Fibroblast of upper back skin (primary cell): Measurements from ENCODE around the gene RBM24.

Source experiments
- DNase-seq: peaks from one replicate; pipeline ENCODE4 v3.0.0-alpha.2; 2013

Gene RBM24

DNA sequence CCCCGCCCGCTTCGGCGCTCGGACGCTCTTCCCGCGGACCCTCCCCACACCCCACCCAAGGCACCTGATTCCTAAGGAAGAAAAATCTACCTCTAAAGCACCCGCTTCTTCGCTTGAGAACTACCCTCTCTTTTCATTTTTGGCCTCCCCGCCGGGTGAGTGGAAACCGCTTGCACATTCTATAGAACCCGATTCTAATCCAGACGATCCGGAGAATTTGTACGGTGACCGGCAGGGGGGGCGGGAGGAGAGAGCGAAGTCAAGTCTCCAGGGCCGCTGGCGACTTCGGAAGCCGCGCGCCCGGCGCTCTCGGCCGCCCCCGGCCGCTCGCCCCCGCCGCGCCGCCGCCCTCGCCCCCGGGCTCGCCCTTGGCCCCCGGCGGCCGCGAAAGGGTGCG is at the start of gene RBM24:
RBM24 (plus strand) TSS at position 262 of the 397 bp plus-strand sequence. CDS start 221 bp downstream, outside the sequence.
- DNase-seq: peak; percentile 80

DNA sequence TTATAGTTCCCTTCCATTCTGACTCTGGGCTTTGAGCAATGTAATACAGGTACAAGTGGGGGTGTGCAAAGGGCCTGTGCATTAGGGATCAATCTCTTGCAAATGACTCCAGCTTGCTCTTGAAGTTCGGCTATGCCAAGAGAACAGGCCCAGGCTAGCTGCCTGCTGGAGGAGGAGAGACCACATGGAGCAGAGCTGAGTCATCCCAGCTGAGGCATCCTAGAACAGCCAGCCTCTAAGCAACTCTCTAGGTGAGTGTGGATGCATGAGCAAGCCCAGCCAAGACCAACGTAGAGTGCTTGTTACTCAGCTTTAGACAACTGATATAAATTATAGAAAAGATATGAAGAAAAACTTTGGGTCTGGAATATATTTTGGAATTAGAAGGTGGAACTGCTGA is 47.6 kb upstream of the RBM24 start:
- DNase-seq: no peak

DNA sequence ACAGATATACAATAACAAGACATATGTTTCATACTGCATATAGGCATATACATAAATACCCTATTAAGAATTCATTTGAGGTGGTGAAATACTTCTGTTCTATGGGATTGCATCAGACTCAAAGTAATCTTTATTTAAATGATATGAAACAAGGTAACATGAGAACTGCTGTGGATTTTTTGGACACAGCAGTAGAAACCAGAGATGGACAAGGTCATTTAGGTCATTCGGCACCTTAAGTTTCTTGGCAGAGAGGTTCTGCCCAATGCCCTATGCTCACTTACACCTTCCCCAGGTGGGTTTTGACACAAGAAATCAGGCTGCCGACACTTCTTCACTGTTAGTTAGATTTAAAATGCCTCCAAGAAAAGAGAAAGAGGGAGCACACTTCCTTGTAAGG is 43.9 kb upstream of the RBM24 start:
- DNase-seq: no peak

DNA sequence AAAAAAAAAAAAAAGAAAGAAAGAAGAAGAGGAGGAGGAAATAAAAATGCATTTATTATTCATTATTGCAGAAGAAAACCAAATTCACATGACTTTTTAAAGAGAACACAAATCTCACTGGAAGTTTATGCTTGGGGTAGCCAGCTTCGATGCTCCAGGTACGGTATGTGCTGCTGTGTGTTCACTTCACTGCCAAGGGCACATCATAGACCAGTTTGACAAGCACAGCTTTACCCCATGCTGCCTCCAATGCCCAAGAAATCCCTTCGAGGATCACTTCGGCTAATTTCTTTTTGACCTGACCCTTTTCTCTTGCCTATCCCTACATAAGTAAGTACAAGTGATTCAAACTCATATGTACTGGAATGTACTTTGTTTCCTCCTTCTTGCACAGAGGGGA is 41.9 kb upstream of the RBM24 start:
- no peak for DNase-seq

DNA sequence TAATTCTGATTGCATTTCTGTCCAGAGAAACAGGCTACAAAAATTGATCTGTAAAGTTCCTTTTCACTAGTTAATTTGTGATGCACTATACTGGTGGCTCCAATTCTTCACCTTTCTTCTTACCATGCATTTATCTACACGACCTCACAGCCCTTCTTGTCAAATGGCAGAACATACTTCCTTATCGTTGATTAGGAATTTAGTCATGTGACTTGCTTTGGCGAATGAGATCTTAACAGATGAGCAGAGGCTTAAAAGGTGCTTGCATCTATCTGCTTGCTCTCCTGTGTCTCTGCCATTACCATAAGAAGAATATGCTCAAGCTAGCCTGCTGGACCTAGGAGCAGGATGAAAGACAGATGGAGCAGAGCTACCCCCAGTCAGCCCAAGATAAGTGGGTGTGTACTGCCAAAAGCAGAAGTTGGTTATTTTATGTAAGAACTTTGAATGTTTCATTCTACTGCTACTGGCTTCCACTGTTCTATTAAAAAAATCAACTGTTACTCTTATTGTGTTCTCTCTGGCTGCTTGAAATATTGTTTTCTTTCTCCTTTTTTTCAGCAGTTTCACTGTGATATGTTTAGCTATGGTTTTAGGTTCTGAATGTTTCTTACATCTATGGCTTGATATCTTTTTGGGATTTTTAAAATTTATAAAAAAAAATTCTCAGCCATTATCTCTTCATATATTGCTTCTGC is 40.2 kb upstream of the RBM24 start:
- DNase-seq: no peak

DNA sequence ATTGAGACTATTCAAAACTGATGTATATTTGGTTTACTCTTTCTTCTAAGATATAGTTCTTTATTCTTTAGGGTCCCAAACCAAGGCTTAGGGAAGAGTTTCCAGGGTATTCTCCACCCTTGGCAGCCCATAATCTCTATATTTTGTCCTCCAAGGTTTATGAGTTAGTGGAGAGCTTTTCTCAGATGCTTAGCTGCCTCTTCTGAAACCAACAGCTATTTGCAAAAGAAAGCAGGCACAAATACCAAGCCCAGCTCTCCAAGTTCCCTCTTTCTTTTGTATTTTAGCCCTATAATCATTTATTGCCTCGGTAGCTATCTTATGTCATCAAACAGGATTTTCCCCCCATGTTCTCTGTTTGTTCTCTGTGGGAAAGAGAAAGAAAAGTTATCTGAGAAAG is 39.1 kb upstream of the RBM24 start:
- DNase-seq: no peak

DNA sequence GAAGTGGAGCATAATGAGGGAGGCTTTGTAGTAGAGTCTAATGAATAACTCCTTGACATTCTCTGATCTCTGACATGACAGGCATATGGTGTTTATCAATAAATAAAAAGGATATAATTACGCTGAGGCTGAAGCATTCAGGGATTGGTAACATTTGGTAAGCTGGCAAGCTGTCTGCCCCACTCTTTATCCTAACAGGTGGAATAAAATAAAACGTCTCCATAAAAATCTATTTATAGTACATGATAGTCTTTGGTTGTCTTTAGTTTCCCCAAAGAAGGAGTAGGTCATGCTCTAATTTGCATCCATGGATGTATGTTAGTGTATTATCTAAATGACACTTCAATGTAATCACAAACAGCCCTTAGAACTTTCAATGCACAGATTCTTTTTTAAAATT is 30.9 kb upstream of the RBM24 start:
- DNase-seq: no peak

DNA sequence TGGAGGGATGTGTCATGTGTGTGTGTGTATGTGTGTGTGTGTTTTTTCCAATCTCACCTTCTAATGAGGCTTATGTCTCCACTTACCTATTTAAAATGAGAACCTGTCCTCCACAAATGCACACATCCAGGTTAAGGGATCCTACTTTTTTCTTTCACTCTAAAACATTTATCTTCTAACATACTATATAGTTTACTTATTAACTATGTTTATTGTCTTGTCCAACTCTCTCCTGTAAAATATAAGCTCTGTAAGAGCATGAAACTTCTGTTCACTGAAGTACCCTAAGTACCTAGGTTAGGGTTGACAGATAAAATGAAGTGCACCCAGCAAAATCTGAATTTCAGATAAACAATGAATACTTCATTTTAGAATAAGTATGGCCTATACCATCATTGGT is 29.2 kb upstream of the RBM24 start:
- DNase-seq: no peak

DNA sequence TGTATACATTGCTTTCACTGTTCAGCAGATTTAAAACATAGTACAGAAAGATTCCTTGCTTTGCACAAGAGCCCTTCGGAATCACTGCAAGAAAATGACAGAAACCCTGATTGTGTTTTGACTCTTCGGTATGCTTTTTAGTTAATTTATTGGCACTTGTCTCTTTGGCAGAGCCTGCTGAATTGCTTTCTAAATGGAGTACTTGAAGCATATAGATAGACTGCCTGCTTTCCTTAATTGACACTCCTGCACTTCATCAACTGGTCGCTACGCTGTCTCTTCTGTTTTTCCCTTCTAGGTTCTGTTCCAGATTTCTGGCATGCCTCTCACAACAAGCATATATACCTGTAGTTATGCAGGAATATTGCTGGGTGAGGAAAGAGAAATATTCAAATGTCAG is 22.4 kb upstream of the RBM24 start:
- no peak for DNase-seq

DNA sequence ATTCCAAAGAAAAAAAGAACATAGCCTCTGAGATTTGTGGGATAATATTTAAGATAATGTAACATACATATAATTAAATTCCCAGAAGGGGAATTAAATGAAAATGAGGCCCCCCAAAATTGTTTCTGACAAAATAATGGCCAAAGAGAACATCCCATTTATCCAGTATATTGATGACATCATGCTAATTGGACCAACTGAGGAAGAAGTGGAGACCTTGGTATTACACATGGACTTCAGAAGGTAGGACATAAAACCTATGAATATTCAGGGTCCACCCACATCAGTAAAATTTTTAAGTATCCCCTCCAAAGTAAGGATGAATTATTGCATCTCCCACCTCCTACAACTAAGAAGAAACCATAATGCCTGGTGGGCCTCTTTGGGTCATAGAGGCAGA is 15.6 kb upstream of the RBM24 start:
- DNase-seq: no peak

DNA sequence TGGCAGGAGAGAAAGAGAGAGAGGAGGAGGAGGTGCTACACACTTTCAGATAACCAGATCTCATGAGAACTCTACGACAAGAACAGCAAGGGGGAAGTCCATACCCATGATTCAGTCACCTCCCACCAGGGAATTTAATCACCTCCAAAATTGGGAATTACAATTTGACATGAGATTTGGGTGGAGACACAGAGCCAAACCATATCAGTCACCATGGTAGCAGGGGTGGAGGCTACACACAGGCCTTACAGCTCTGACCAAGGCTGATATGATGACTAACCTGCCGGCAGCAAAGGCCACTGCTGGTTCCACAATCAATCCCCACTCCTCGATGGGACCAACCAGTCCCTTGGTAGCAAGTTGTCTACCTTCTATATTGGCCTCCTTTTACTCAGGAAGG is 13.6 kb upstream of the RBM24 start:
- peak; percentile 25 for DNase-seq

DNA sequence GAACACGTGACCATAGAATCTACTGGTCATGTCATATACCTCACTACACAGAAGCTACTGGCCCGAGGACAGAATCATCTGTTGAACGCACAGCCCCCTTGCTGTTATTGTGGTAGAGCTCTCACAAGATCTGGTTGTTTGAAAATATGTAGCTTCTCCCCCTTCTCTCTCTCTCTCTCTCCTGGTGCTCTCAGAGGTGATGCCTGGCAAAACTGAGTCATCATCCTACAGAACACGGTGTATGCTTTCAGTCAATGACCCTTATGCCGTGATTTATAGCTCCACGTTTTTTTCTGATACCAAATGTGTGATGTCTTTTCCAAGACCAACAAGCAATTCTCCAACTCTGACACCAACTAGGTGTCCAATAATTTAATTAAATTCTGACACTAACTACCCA is 13.0 kb upstream of the RBM24 start:
- DNase-seq: peak; percentile 58

DNA sequence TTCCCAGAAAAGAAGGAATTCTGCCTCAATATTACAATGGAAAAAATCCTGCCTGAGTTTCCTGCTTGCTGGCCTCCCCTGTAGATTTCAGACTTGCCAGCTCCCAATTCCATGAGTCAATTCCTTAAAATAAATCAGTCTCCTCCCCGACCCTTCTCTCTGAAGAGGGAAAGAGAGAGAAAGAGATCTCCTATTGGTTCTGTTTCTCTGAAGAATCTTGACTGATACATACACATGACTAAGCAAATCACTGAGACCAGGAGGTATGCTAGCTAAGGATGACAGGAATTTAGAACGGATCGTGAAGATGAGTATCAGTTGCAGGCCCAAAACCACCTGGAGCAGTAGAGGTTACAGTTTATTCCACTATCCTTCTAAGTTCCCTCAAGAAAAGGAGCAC is 11.3 kb upstream of the RBM24 start:
- DNase-seq: peak; percentile 87

DNA sequence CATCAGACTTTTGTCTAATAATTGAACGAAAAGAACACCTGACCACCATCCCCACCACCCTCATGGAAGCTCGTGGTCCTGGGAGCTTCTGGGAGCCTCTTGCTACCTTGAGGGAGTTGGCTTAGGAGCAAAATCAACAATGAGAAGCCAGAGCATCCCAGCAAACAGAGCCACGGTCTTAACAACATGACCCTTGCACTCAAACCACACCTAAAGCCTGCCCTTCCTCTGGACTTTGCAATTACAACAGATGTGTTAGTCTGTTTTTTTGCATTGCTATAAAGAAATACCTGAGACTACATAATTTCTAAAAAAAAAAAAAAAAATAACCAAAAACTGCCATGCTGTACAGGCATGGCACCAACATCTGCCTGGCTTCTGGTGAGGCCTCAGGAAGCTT is 9.5 kb upstream of the RBM24 start:
- DNase-seq: no peak

DNA sequence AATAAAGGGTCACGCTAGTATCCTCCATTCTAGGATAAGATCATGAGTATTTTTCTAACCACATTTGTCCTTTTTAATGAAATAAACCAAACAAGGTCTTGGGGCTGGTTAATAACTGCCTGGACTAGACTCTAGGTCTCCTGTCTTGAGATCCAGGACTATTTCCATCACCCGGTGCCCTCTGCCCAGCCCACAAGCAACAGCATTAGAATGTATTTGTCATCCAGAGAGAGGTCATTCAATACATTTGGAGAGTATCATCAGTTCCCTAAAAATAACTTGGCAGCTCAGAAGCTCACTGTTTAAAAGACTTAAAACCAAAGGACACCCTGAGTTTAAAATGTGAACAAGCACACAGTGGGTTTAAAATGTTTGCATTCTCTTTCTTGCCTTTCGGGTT is 4.4 kb upstream of the RBM24 start:
- DNase-seq: peak; percentile 12

DNA sequence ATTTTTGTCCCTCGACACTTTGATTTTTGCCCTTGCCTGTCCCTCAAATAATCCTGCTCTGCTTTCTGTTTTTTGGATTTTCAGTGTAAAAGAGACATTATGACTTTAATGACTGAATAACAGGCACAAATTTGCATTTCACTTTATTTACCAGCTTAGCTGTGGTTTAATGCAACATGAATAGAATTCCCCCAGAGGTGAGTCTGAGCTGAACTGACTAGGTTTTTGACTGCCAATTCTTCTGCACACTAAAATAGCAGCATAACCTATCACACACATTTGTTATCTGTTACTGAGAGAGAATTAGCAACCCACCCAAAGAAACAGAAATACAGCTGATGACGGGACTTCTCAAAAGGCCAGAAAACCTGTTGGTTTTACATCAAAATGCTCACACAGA is 3.9 kb upstream of the RBM24 start:
- DNase-seq: peak; percentile 5

DNA sequence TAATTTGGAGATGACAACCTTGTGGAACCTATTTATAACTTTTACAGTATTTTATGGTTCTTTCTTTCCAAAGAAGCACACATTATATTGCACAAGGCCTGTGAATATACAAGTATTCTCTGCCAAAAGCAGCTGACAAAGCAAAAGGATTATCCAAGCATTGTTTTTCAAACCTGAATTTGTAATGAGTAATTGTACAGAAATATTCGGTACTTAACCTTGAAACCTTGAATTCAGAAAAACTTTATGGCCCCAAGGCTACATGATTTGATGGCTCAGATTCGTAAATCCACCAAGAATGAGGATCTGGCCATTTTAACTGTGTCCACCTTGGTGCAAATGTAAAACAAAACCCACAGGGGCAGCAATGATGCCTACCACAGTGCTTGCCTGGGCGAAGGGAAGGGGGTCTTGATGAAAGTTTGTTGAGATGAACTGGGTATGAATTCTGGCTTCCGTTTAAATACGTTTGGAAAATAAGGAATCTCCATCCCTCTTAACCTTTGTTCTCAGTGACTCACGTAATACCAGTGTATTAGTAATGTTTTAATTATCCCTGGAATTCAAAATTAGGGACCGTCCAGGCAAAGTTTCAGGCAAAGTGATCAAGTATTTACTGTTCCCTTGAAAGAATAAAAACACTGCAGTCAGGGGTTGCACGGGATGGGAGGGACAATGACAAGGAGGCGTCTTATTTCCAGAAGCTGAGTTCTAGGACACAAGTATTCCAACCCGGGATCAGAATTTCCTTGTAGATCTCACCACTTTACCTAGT is 2.7 kb upstream of the RBM24 start:
- peak; percentile 77 for DNase-seq

DNA sequence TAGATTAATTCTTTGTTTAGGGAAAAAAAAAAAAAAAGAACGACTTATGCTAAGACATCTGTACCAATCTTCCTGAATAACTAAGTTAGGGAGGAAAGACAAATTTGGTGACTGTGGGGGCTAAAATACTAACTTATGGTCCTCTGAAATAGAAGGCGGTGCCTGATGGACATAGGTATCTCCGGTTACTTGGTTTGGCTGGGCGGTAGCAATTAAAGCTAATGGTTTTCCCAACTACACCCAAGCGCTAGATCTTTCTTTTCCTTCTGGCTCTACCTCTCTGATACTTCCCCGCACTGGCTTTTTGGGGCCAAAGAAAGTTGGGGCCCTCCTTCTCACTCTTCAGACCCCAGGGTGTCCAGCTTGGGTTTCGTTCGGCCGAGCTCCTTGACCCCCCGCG is 1.0 kb upstream of the RBM24 start:
- no peak for DNase-seq

DNA sequence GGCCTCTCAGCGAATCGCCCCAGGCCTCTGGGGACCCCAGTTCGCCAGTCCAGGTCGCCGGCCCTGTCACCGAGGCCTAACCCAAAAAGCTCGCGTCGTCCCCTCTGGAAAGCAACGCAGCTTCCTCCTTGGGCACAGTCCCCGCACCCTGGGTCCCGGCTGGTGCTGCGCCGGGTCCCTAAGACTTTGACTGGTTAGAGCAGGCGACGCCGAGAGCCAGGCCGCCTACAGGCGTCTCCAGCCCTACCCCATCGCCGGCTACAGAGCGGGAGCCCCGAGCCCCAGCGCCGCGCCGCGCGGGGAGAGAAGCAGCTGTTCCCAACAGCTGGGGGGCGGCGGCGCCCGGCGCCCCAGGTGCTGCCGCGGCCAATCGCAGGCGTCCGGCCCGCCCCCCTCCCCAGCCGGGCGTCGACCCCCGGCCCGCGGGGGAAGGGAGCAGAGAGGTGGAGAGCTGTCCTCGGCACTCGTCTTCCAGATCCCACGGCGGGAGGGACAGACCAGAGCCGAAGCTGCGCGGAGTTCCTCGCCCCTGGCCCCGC is 540 bp upstream of the RBM24 start:
- peak; percentile 38 for DNase-seq

DNA sequence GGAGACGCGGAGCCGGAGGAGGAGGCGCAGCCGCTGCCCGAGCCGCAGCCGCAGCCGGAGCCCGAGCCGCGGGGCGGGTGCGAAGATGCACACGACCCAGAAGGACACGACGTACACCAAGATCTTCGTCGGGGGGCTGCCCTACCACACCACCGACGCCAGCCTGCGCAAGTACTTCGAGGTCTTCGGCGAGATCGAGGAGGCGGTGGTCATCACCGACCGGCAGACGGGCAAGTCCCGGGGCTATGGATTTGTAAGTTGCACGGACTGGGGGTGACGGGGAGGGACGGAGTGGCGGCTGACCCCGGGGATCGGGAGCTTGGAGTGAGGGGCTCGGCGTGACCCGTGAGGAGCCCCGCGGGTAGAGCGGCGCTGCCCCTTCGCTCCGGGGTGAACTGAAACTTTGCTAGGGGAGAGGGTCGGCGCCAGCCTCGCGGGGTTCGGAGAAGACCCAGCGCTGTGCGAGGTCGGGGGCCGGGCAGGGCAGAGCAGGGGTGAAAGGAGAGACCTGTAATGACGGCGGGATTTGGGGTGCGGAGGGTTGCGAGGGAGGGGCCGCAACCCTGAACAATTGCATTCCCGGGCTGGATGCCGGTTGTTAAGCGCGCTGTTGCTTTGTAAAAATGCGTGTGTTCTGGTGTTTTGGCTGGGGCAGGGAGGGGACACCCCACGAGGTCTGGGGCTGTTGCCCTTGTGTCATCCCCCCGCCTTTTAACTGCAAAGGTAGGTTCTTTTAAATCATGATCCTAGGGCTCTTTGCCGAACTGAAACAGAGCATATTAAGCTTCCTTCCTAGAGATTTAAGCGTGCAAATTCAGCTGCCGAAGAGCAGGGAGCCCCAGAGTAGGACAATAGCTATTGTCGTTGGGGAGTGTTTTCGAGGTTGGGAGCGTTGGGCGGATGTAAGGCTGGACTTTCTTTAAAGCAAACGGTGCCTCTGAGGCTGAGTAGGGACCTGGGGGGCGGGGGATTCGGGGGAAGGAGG is 628 bp downstream of the RBM24 start:
- DNase-seq: peak; percentile 31

DNA sequence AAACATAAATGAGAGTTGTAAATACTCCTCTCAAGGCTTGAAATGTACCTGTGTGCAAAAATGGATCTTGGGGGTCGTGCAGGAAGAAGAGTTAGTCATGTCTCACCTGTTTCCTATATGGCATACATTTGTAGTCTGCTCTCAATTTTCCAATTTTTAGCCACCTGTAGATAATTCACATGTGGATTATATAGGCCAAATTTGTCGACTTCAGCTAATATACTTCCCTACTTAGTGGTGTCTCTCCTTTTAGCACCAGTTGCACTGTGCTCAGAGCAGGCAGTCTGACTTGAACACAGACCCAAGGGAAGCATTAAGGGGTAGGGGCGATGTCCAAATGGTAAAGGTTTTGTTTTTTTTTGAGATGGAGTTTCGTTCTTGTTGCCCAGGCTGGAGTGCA is 1.9 kb downstream of the RBM24 start:
- DNase-seq: no peak

DNA sequence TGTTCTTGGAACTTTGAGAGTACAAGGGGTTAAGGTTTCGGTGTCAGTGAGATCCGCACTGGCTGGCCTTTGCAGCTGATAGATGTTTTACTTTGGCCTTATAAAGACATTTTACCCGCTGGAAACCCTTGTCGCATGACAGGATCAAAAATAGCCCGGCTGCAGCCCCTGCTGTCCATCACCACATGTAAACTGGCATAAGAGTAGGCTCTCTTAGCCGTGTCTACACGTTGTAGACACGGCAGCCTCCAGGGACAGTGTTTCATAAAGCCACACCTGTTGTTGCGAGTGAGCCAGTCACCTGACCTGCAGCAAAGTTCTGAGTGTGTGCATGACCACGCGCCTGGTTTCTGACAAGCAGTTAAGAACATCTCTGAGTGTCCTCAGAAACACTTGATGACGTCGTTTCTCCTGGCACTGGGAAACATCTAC is 8.5 kb downstream of the RBM24 start:
- no peak for DNase-seq

DNA sequence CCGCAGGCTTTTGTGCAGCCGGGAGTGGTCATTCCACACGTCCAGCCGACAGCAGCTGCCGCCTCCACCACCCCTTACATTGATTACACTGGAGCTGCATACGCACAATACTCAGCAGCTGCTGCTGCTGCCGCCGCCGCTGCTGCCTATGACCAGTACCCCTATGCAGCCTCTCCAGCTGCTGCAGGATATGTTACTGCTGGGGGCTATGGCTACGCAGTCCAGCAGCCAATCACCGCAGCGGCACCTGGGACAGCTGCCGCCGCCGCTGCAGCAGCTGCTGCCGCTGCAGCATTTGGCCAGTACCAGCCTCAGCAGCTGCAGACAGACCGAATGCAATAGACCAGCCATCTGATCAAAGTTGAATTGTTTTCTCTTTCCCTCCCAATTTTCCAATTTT is 10.6 kb downstream of the RBM24 start:
- no peak for DNase-seq
